Peyer's patch (tissue), 4 donors: ENCODE measurements around the gene LENEP.

ENCODE experiments used
- POLR2A ChIP-seq, 2 donors: fragments of 450-650 bp; IDR thresholded peaks; one replicate each; pipeline ENCODE4 v1.5.1; 2017; ENCODE audit warnings: antibody characterized with exemption in 2 of 2, mild to moderate bottlenecking in 2 of 2, moderate library complexity in 2 of 2
- TF ChIP-seq, protein P1 (sequence below), 6 experiments: fragments of 450-650 bp in 4 of 6; fragments of 200-600 bp in 2 of 6; sonication (generic) in 1 of 6; IDR thresholded peaks; one replicate each; pipeline ENCODE4 v1.5.1; 2017 to 2019; ENCODE audit warnings: antibody characterized with exemption in 6 of 6, mild to moderate bottlenecking in 3 of 6, moderate library complexity in 1 of 6

DNA sequence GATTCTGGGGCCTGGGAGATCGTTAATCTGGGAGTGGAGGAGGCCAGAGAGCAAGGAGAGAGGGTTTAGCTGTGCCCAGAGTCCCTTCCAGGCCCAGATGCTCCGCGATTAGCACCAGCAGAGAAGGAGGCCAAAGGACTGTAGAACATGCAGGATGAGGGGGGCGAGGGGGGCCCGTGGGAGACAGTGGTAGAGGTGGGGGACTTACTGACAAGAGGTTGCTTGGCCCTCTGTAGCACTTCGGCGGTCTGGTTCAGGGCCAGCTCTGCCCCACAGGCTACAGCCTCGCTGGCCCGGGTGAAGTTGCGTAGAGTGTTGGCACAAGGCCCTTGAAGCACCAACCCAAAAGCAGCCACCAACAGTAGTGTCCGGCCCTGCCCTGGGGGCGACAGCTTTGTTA, 39.5 kb downstream of the LENEP start:
- no peak for TF ChIP-seq POLR2A (IDR thresholded peaks at IDR 0.05)
- TF ChIP-seq, protein P1, sequence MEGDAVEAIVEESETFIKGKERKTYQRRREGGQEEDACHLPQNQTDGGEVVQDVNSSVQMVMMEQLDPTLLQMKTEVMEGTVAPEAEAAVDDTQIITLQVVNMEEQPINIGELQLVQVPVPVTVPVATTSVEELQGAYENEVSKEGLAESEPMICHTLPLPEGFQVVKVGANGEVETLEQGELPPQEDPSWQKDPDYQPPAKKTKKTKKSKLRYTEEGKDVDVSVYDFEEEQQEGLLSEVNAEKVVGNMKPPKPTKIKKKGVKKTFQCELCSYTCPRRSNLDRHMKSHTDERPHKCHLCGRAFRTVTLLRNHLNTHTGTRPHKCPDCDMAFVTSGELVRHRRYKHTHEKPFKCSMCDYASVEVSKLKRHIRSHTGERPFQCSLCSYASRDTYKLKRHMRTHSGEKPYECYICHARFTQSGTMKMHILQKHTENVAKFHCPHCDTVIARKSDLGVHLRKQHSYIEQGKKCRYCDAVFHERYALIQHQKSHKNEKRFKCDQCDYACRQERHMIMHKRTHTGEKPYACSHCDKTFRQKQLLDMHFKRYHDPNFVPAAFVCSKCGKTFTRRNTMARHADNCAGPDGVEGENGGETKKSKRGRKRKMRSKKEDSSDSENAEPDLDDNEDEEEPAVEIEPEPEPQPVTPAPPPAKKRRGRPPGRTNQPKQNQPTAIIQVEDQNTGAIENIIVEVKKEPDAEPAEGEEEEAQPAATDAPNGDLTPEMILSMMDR (IDR thresholded peaks at IDR 0.05) = no peak
